Neural progenitor cell (in vitro differentiated cells): ENCODE measurements around the gene SMURF1.

Experiments used
- EZH2phosphoT487 ChIP-seq: fragments of 200-600 bp; sonication (generic); IDR thresholded peaks from 2 replicates; pipeline ENCODE4 v1.6.1; 2017; ENCODE audit warnings: antibody characterized with exemption
- TF ChIP-seq, protein P1 (sequence below): fragments of 200-600 bp; sonication (generic); IDR thresholded peaks from 2 replicates; pipeline ENCODE4 v1.5.1; 2017; ENCODE audit warnings: antibody characterized with exemption, mild to moderate bottlenecking

DNA sequence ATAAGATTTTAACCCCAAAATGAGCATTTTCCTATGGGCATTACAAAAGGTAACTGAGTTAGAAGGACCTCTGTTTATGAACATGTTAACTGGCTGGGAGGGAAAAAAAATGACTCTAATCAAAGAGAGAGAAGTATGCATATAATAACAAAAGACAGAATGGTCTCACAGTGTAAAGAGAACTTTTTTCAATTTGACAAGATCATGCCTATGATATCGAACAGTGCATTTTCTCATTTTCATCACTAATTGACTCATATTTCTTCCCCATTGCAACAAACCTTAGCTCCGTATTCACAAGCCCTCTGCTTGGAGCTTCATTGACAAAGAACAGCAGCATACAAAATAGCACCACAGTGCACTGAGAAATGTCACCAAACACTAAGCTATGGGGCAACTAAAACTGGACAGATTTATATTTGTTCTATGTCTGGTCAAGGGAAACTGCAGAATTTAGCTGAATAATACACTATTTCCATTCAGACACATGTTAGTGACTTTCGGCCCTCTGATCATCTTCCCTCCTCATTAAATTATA is 45.6 kb downstream of the SMURF1 start:
- TF ChIP-seq, protein P1, sequence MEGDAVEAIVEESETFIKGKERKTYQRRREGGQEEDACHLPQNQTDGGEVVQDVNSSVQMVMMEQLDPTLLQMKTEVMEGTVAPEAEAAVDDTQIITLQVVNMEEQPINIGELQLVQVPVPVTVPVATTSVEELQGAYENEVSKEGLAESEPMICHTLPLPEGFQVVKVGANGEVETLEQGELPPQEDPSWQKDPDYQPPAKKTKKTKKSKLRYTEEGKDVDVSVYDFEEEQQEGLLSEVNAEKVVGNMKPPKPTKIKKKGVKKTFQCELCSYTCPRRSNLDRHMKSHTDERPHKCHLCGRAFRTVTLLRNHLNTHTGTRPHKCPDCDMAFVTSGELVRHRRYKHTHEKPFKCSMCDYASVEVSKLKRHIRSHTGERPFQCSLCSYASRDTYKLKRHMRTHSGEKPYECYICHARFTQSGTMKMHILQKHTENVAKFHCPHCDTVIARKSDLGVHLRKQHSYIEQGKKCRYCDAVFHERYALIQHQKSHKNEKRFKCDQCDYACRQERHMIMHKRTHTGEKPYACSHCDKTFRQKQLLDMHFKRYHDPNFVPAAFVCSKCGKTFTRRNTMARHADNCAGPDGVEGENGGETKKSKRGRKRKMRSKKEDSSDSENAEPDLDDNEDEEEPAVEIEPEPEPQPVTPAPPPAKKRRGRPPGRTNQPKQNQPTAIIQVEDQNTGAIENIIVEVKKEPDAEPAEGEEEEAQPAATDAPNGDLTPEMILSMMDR = no peak
- no peak for TF ChIP-seq EZH2phosphoT487
